Measurements from ENCODE around the gene LRRC23. TPM values are rescaled to one million over a fixed set of nuclear protein-coding genes. Genes with fewer than 3 reads are reported as not detected.

Gene LRRC23
- total and polyA plus RNA-seq, 9 of the 15 experiments (the other 6 are each of a cell fraction or from before 2014, with no cell fraction given), result 2.2 to 7.0 (median 3.0) TPM

DNA sequence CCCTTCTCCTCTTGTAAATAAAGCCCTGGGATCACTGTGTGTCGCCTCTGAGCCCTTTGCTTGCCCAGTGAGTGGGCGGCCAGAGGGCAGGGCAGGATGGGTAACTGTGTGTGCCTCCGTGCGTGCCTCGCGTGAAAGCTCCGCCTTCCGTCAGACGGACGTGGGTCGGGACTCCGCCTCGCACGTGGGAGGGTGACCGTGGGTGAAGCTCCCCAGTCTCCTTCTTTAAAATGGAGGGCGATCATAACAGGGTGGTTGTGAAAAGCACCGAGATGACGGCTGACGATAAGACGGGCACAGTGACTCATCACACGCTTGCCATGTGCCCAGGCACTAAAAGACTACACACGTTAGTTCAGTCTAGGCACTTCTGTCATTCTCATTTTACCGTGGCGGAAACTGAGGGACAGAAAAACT, 56.7 kb downstream of the LRRC23 start (continued):
- TF ChIP-seq SMAD2 (IDR thresholded peaks at IDR 0.05; ENCODE audit: low read depth, low read length) (no peak), NFRKB (IDR thresholded peaks at IDR 0.05; ENCODE audit: low read depth) (0 out of 2 replicates have a peak, but pooled peaks have one; percentile 66), EGR1 (conservative IDR thresholded peaks at IDR 0.05) (peak; percentile 94), NUFIP1 (IDR thresholded peaks at IDR 0.05; ENCODE audit: partially characterized antibody) (no peak)
- TF ChIP-seq, protein P1, sequence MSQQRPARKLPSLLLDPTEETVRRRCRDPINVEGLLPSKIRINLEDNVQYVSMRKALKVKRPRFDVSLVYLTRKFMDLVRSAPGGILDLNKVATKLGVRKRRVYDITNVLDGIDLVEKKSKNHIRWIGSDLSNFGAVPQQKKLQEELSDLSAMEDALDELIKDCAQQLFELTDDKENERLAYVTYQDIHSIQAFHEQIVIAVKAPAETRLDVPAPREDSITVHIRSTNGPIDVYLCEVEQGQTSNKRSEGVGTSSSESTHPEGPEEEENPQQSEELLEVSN (IDR thresholded peaks at IDR 0.05; ENCODE audit: borderline replicate concordance in 1 of 2, extremely low read depth in 1 of 2, insufficient read depth in 1 of 2, insufficient read length in 1 of 2, low read depth in 1 of 2, low read length in 1 of 2, poor library complexity in 1 of 2, severe bottlenecking in 1 of 2), result peak; percentile 29 to 47

DNA sequence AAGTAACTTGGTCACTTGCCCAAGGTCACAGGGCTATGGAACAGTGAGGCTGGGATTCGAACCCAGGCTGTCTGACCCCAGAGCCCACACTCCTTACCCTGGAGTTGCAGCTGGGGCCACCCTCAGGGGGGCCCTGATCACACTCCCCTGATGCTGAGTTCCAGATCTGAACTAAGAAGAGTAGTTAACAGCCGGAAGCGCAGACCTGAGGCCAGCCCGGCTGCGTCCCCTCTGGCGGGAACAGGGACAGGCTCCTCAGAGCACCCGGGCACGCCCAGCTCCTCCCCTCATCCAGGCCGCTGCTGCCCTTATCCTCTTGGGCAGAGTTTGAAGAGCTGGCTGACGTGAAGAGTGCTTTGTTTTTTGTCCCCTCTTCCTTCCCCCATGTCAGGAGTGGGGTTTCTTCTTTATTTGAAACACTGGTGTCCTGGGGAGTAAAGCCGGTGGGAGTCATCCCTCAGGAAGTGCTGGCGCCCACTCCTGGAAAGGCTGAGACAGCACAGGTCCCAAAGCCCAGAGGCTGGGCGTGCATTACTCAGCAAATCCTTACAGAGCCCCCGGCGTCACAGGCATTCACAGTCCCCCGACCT, 57.2 kb downstream of the LRRC23 start:
- ChIA-PET CTCF (ENCODE audit: low intra/inter-chr PET ratio) (interaction anchor here (0.5 to 1.8 kb wide), 3 partner anchors 17 to 93 kb away, joined by 3 to 13 read pairs (median 5); partner anchors contain the start of genes C12orf57 and RNU7-1), POLR2A (interaction anchor here (0.7 to 8.0 kb wide), 15 partner anchors 10 to 407 kb away, joined by 3 to 98 read pairs (median 4); partner anchors contain the start of genes C12orf57, LPCAT3, RNU7-1 and SPSB2)
- Histone ChIP-seq H3K36me3 (ENCODE audit: control insufficient read depth, insufficient read depth, low read length) (peaks cover 23% of the 10 kb centered on the region; the same call in 2 of the 3 replicates), H3K4me2 (ENCODE audit: insufficient read depth, low read length) (peak overlapping the region; percentile 95), H3K27ac (ENCODE audit: extremely low read depth, low read depth, low read length) (peak overlapping the region; percentile 96), H3K79me2 (ENCODE audit: control insufficient read depth, insufficient read depth, low read length) (peaks cover 10% of the 10 kb centered on the region; the same call in 2 of the 3 replicates), H3K27me3 (ENCODE audit: control insufficient read depth in 2 of 2, insufficient read depth in 2 of 2, low read length in 2 of 2) (no peaks in the 10 kb centered on the region), H3K9me3 (replicated peaks; ENCODE audit: control insufficient read depth, insufficient read depth, low read depth, low read length) (no peaks in the 10 kb centered on the region), H3K9me1 (ENCODE audit: control insufficient read depth, insufficient read depth, low read length) (no peaks in the 10 kb centered on the region), H3K4me3 (peak overlapping the region; percentile 42), H3K9ac (ENCODE audit: insufficient read depth in 1 of 2, low read depth in 2 of 2, low read length in 2 of 2) (peak overlapping the region; percentile 92 to 96), H2AFZ (ENCODE audit: low read depth, low read length) (peak overlapping the region; percentile 89), H3K4me1 (replicated peaks in 1 of 2; ENCODE audit: control insufficient read depth in 2 of 2, insufficient read depth in 2 of 2, low read length in 2 of 2) (peaks cover 44 to 66% of the 10 kb centered on the region in 2 experiments), H4K20me1 (replicated peaks; ENCODE audit: control insufficient read depth, insufficient read depth, low read length) (no peaks in the 10 kb centered on the region)
- BruUV-seq (replicated peaks), result no TSS peak
- FAIRE-seq, result peak; percentile 79
- ATAC-seq, result peak; percentile 85
- intact Hi-C loops (cut with micrococcal nuclease) (loop anchor here (10.0 kb wide), 1 partner anchor 223 kb away; the partner anchor contains the start of gene PEX5), in situ Hi-C loops (cut with MboI) (no loop called here)
- under 1% methylated on average over 16 of the region's 16 CpGs for WGBS (ENCODE audit: insufficient coverage, low coverage, missing lambda C conversion rate)
- peak; percentile 76 to 90 (median 80) for DNase-seq (ENCODE audit: extremely low read depth in 1 of 4, low spot score in 3 of 4)
- TF ChIP-seq, protein P2, sequence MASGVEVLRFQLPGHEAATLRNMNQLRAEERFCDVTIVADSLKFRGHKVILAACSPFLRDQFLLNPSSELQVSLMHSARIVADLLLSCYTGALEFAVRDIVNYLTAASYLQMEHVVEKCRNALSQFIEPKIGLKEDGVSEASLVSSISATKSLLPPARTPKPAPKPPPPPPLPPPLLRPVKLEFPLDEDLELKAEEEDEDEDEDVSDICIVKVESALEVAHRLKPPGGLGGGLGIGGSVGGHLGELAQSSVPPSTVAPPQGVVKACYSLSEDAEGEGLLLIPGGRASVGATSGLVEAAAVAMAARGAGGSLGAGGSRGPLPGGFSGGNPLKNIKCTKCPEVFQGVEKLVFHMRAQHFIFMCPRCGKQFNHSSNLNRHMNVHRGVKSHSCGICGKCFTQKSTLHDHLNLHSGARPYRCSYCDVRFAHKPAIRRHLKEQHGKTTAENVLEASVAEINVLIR (CRISPR knock-in tag; IDR thresholded peaks at IDR 0.05), result no peak
- TF ChIP-seq L3MBTL2 (IDR thresholded peaks at IDR 0.05) (peak; percentile 28; the same call in 1 of the 2 replicates), SAFB (IDR thresholded peaks at IDR 0.05; ENCODE audit: borderline replicate concordance, low read depth, low read length) (no peak; the same call in 1 of the 2 replicates), NFRKB (IDR thresholded peaks at IDR 0.05; ENCODE audit: low read depth) (peak; percentile 23; the same call in 1 of the 2 replicates), NCOA1 (IDR thresholded peaks at IDR 0.05; ENCODE audit: low read depth) (peak; percentile 78), C11orf30 (IDR thresholded peaks at IDR 0.05; ENCODE audit: low read depth) (peak; percentile 93), HDAC1 (IDR thresholded peaks at IDR 0.05) (0 out of 4 replicates have a peak, but pooled peaks of 1 of the 2 experiments have one; percentile 9), ZC3H4 (CRISPR knock-in tag; IDR thresholded peaks at IDR 0.05; ENCODE audit: borderline replicate concordance) (no peak), KDM4B (IDR thresholded peaks at IDR 0.05; ENCODE audit: borderline replicate concordance in 2 of 2, low read depth in 1 of 2) (peak in 1 of 2 experiments; percentile 47; a peak in 1 of 4 replicates), POLR2H (tag; IDR thresholded peaks at IDR 0.05; ENCODE audit: low read depth) (peak; percentile 76), NRF1 (conservative IDR thresholded peaks at IDR 0.05 in 1 of 2, IDR thresholded peaks at IDR 0.05 in 1 of 2) (peak; percentile 56 to 61)
- TF ChIP-seq, protein P3, sequence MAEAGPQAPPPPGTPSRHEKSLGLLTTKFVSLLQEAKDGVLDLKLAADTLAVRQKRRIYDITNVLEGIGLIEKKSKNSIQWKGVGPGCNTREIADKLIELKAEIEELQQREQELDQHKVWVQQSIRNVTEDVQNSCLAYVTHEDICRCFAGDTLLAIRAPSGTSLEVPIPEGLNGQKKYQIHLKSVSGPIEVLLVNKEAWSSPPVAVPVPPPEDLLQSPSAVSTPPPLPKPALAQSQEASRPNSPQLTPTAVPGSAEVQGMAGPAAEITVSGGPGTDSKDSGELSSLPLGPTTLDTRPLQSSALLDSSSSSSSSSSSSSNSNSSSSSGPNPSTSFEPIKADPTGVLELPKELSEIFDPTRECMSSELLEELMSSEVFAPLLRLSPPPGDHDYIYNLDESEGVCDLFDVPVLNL (CRISPR knock-in tag; IDR thresholded peaks at IDR 0.05; ENCODE audit: low read depth), result no peak
